CD14-positive monocyte (primary cell): ENCODE measurements around the gene DSTN. TPM values are rescaled to one million over a fixed set of nuclear protein-coding genes. Genes with fewer than 3 reads are reported as not detected.

Source experiments
- DNase-seq, 3 donors: peaks; one replicate each; pipeline ENCODE4 v3.0.0-alpha.2; 2011 to 2022
- H2AFZ ChIP-seq: 2 replicates; pipeline ENCODE4 v1.6.0; 2012; ENCODE audit warnings: mild to moderate bottlenecking, low read depth, low read length, inconsistent platforms; ENCODE audit not compliant: insufficient read depth, poor library complexity, severe bottlenecking
- H3K27ac ChIP-seq, 2 donors: 1 replicate in 1 of 2; 2 replicates in 1 of 2; pipeline ENCODE4 v1.5.1; 2012 to 2013; ENCODE audit warnings: low read length in 2 of 2, control low read depth in 1 of 2, inconsistent platforms in 1 of 2, low read depth in 1 of 2, mild to moderate bottlenecking in 1 of 2
- H3K27me3 ChIP-seq, 2 donors: one replicate each; pipeline versions ENCODE4 v1.6.0 to v1.6.1; 2011 to 2013; ENCODE audit warnings: low read length in 2 of 2; ENCODE audit not compliant: control insufficient read depth in 2 of 2, insufficient read depth in 2 of 2
- H3K36me3 ChIP-seq, 2 donors: replicated peaks in 1 of 2; 1 replicate in 1 of 2; 2 replicates in 1 of 2; pipeline versions ENCODE4 v1.5.1 to v1.6.1; 2012 to 2013; ENCODE audit warnings: low read length in 2 of 2, control low read depth in 1 of 2, inconsistent platforms in 1 of 2, mild to moderate bottlenecking in 1 of 2; ENCODE audit not compliant: insufficient read depth in 2 of 2, control insufficient read depth in 1 of 2
- H3K4me1 ChIP-seq, 2 donors: 1 replicate in 1 of 2; 2 replicates in 1 of 2; pipeline versions ENCODE4 v1.5.1 to v1.6.1; 2012 to 2013; ENCODE audit warnings: low read length in 2 of 2, control low read depth in 1 of 2, inconsistent platforms in 1 of 2, mild to moderate bottlenecking in 1 of 2, moderate library complexity in 1 of 2; ENCODE audit not compliant: insufficient read depth in 2 of 2, control insufficient read depth in 1 of 2
- H3K4me2 ChIP-seq: replicated peaks from 2 replicates; pipeline ENCODE3; 2012; ENCODE audit warnings: low read length, moderate library complexity, mild to moderate bottlenecking; ENCODE audit not compliant: poor library complexity, severe bottlenecking; ENCODE audit errors: extremely low read depth
- H3K4me3 ChIP-seq, 3 experiments: fragments of 200-600 bp in 1 of 3; sonication (generic) in 1 of 3; replicated peaks in 1 of 3; 1 replicate in 2 of 3; 2 replicates in 1 of 3; pipeline ENCODE4 v1.5.1; 2011 to 2013; ENCODE audit warnings: low read length in 3 of 3, mild to moderate bottlenecking in 3 of 3, control low read depth in 2 of 3, low read depth in 2 of 3, inconsistent platforms in 1 of 3, moderate library complexity in 1 of 3
- H3K79me2 ChIP-seq: 2 replicates; pipeline ENCODE4 v1.6.0; 2012; ENCODE audit warnings: mild to moderate bottlenecking, control low read depth, inconsistent platforms, low read length, moderate library complexity; ENCODE audit not compliant: insufficient read depth
- H3K9ac ChIP-seq: 2 replicates; pipeline ENCODE4 v1.6.0; 2017; ENCODE audit warnings: low read length, mild to moderate bottlenecking; ENCODE audit not compliant: insufficient read depth, poor library complexity, severe bottlenecking
- H3K9me3 ChIP-seq, 2 donors: replicated peaks in 1 of 2; 1 replicate in 1 of 2; 2 replicates in 1 of 2; pipeline versions ENCODE4 v1.5.1 to v1.6.1; 2012 to 2013; ENCODE audit warnings: low read length in 2 of 2, control low read depth in 1 of 2; ENCODE audit not compliant: control insufficient read depth in 1 of 2, insufficient read depth in 1 of 2
- H4K20me1 ChIP-seq: 2 replicates; pipeline ENCODE4 v1.6.0; 2012; ENCODE audit warnings: mild to moderate bottlenecking, low read length, control low read depth, moderate library complexity; ENCODE audit not compliant: insufficient read depth
- H3K27ac Mint-ChIP-seq, 7 donors: one replicate each; pipeline ENCODE4 v1.8.0; 2020; ENCODE audit warnings: mild to moderate bottlenecking in 7 of 7, mixed read lengths in 7 of 7, moderate library complexity in 6 of 7, inconsistent platforms in 2 of 7
- H3K27me3 Mint-ChIP-seq, 3 donors: one replicate each; pipeline ENCODE4 v1.8.0; 2021 to 2022; ENCODE audit warnings: low read depth in 3 of 3, mild to moderate bottlenecking in 3 of 3, mixed read lengths in 3 of 3, moderate library complexity in 3 of 3, inconsistent platforms in 1 of 3
- H3K36me3 Mint-ChIP-seq, 2 donors: one replicate each; pipeline ENCODE4 v1.8.0; 2020; ENCODE audit warnings: mixed read lengths in 2 of 2, inconsistent platforms in 1 of 2, mild to moderate bottlenecking in 1 of 2
- H3K4me1 Mint-ChIP-seq: one replicate; pipeline ENCODE4 v1.8.0; 2020; ENCODE audit warnings: mild to moderate bottlenecking, mixed read lengths
- H3K4me3 Mint-ChIP-seq, 2 donors: one replicate each; pipeline ENCODE4 v1.8.0; 2020; ENCODE audit warnings: mild to moderate bottlenecking in 2 of 2, mixed read lengths in 2 of 2, moderate library complexity in 1 of 2
- H3K9me3 Mint-ChIP-seq, 7 donors: one replicate each; pipeline ENCODE4 v1.8.0; 2020 to 2022; ENCODE audit warnings: mixed read lengths in 7 of 7, mild to moderate bottlenecking in 6 of 7, moderate library complexity in 6 of 7, inconsistent platforms in 2 of 7
- CTCF ChIP-seq: fragments of 200-600 bp; IDR thresholded peaks from one replicate; pipeline ENCODE4 v1.8.0; 2022; ENCODE audit warnings: antibody characterized with exemption, mild to moderate bottlenecking
- WGBS: methylation state at CpG from one replicate; pipeline ENCODE4 v1.1.5; 2013; ENCODE audit warnings: missing lambda C conversion rate; ENCODE audit not compliant: insufficient coverage; 5-methylcytosine and 5-hydroxymethylcytosine counted together
- intact Hi-C, 2 donors: fragments of 100-400 bp; cut with micrococcal nuclease; formaldehyde crosslinking; loops; one replicate each; pipeline versions ENCODE4 v1.15.0 to v1.15.1; 2023
- polyA plus RNA-seq, 3 donors: library from polyadenylated mRNA; depleted of rRNA in 1 of 3; unstranded in 2 of 3; stranded (reverse) in 1 of 3; fragments of 300-500 nt in 2 of 3; fragments of >200 nt in 1 of 3; fragmentation: Illumina TruSeq in 2 of 3; gene quantifications; 1 replicate in 2 of 3; 2 replicates in 1 of 3; pipeline ENCODE4 v1.2.3, GENCODE V29; 2012 to 2021

The DSTN gene
- polyA plus RNA-seq, 3 donors: 15.6 to 63.8 (median 58.4) TPM

GRCh38 chr20:17572034-17572638 is 2.3 kb downstream of the DSTN start:
- Histone ChIP-seq H3K4me1 (peaks cover 13 to 20% of the 10 kb centered on the region in 2 donors), H3K27ac (no peak overlapping the region), H3K9me3 (no peaks in the 10 kb centered on the region), H3K79me2 (peaks cover 5% of the 10 kb centered on the region), H3K4me3 (no peak overlapping the region), H2AFZ (no peak overlapping the region), H4K20me1 (peaks cover 10% of the 10 kb centered on the region), H3K9ac (no peak overlapping the region), H3K36me3 (no peaks in the 10 kb centered on the region), H3K27me3 (peaks cover 11 to 13% of the 10 kb centered on the region in 2 donors), H3K4me2 (no peak overlapping the region)
- no peak overlapping the region for H3K27ac Mint-ChIP-seq
- peaks cover 20 to 26% (median 25%) of the 10 kb centered on the region in 3 donors for H3K27me3 Mint-ChIP-seq
- DNase-seq: no peak
- no peaks in the 10 kb centered on the region for H3K9me3 Mint-ChIP-seq
- no peak overlapping the region for H3K4me3 Mint-ChIP-seq
- peaks cover 13% of the 10 kb centered on the region for H3K4me1 Mint-ChIP-seq
- TF ChIP-seq CTCF: no peak
- no CpG with 5 or more reads among the region's 7 CpGs for WGBS
- intact Hi-C loops: no loop called here
- peaks cover 0 to 4% of the 10 kb centered on the region in 2 donors for H3K36me3 Mint-ChIP-seq

- H3K4me2 ChIP-seq: no peak overlapping the region
- peaks cover 5% of the 10 kb centered on the region for H3K79me2 ChIP-seq
- TF ChIP-seq CTCF: no peak
- H3K4me1 ChIP-seq: peaks cover 13 to 20% of the 10 kb centered on the region in 2 donors
- Mint-ChIP-seq H3K27me3 (peaks cover 7 to 14% (median 12%) of the 10 kb centered on the region in 3 donors), H3K9me3 (no peaks in the 10 kb centered on the region), H3K36me3 (peaks cover 0 to 2% of the 10 kb centered on the region in 2 donors), H3K4me1 (peaks cover 12% of the 10 kb centered on the region), H3K27ac (no peak overlapping the region), H3K4me3 (no peak overlapping the region)
- H3K4me3 ChIP-seq: no peak overlapping the region
- DNase-seq: no peak
- peaks cover 4 to 6% of the 10 kb centered on the region in 2 donors for H3K27me3 ChIP-seq
- H3K9ac ChIP-seq: no peak overlapping the region
- H3K9me3 ChIP-seq: no peaks in the 10 kb centered on the region
- no peaks in the 10 kb centered on the region for H3K36me3 ChIP-seq
- intact Hi-C loops: no loop called here
- H4K20me1 ChIP-seq: peaks cover 10% of the 10 kb centered on the region
- H2AFZ ChIP-seq: no peak overlapping the region
- WGBS: no CpG with 5 or more reads among the region's 3 CpGs
- H3K27ac ChIP-seq: no peak overlapping the region
These were observed 3.6 kb downstream of the DSTN start for GRCh38 chr20:17573463-17573862.
